Activated effector memory CD4-positive, alpha-beta T cell treated with Interleukin-2 at 50 U/mL for 16 hours (primary cell): ENCODE results near the gene AJUBA.
"Not testable (repeated sequence)": the region's sequence is repeated elsewhere in the genome, so short reads cannot be mapped to it uniquely, and the experiment has no call there.

ENCODE experiments used
- DNase-seq: peaks from one replicate; pipeline ENCODE4 v3.0.0-alpha.2; 2020

AJUBA gene

GRCh38 chr14:23005451-23006187 lies 23.3 kb upstream of the AJUBA start:
- DNase-seq, result no peak

- DNase-seq, result not testable (repeated sequence)
These were observed 21.9 kb upstream of the AJUBA start for GRCh38 chr14:23004274-23004673.

GRCh38 chr14:23002592-23002991 lies 20.2 kb upstream of the AJUBA start:
- no peak for DNase-seq

GRCh38 chr14:23000860-23001259 lies 18.5 kb upstream of the AJUBA start:
- no peak for DNase-seq

- DNase-seq, result no peak
These were observed 16.1 kb upstream of the AJUBA start for GRCh38 chr14:22998329-22999012.

GRCh38 chr14:22997676-22998323 lies 15.4 kb upstream of the AJUBA start:
- no peak for DNase-seq

GRCh38 chr14:22996768-22997654 lies 14.7 kb upstream of the AJUBA start:
- DNase-seq, result no peak

- DNase-seq, result no peak
These were observed 13.7 kb upstream of the AJUBA start for GRCh38 chr14:22995889-22996625.

- no peak for DNase-seq
These were observed 12.5 kb upstream of the AJUBA start for GRCh38 chr14:22994762-22995275.

- no peak for DNase-seq
These were observed 11.2 kb upstream of the AJUBA start for GRCh38 chr14:22993517-22993916.

- DNase-seq, result no peak
These were observed 9.5 kb upstream of the AJUBA start for GRCh38 chr14:22991852-22992251.

GRCh38 chr14:22987291-22987690 lies 4.9 kb upstream of the AJUBA start:
- no peak for DNase-seq

GRCh38 chr14:22986508-22987054 lies 4.2 kb upstream of the AJUBA start:
- peak; percentile 76 for DNase-seq

- no peak for DNase-seq
These were observed 3.6 kb upstream of the AJUBA start for GRCh38 chr14:22985894-22986507.

GRCh38 chr14:22984959-22985658 lies 2.8 kb upstream of the AJUBA start:
- no peak for DNase-seq

GRCh38 chr14:22981876-22982476 lies 375 bp downstream of the AJUBA start:
- no peak for DNase-seq

GRCh38 chr14:22981090-22981875 lies 1.1 kb downstream of the AJUBA start:
- DNase-seq, result no peak

GRCh38 chr14:22980672-22981089 lies 1.7 kb downstream of the AJUBA start:
- DNase-seq, result no peak

GRCh38 chr14:22979748-22980392 lies 2.5 kb downstream of the AJUBA start:
- DNase-seq, result no peak
